HepG2 (cell line): Measurements from ENCODE around the gene NUTF2. TPM values are rescaled to one million over a fixed set of nuclear protein-coding genes. Genes with fewer than 3 reads are reported as not detected.

Experiments used
- BCL6 ChIP-seq: IDR thresholded peaks from 2 replicates; pipeline ENCODE4 v1.6.1; 2016; ENCODE audit warnings: missing genetic modification reagents, missing compliant biosample characterization
- DMAP1 ChIP-seq: IDR thresholded peaks from 2 replicates; pipeline ENCODE4 v1.6.1; 2016
- HES4 ChIP-seq: sonication (generic); formaldehyde crosslinking; IDR thresholded peaks from 2 replicates; pipeline ENCODE4 v1.9.0; 2021; ENCODE audit warnings: mild to moderate bottlenecking, missing genetic modification reagents, borderline replicate concordance
- HNF4G ChIP-seq, 2 experiments: sonication (generic) in 1 of 2; formaldehyde crosslinking in 1 of 2; IDR thresholded peaks; 2 replicates each; pipeline versions ENCODE4 v1.4.0 to v1.6.1; 2011 to 2020; ENCODE audit warnings: borderline replicate concordance in 2 of 2, low read depth in 2 of 2, mild to moderate bottlenecking in 2 of 2, low read length in 1 of 2, missing genetic modification reagents in 1 of 2, moderate library complexity in 1 of 2
- NR2F1 ChIP-seq, 2 experiments: fragments of 450-650 bp in 1 of 2; formaldehyde crosslinking in 1 of 2; IDR thresholded peaks; 2 replicates each; pipeline versions ENCODE4 v1.5.0 to v1.6.1; 2016 to 2020; ENCODE audit warnings: mild to moderate bottlenecking in 1 of 2, missing compliant biosample characterization in 1 of 2, missing genetic modification reagents in 1 of 2, moderate library complexity in 1 of 2
- RFXANK ChIP-seq: IDR thresholded peaks from 2 replicates; pipeline ENCODE4 v1.6.1; 2016
- ZBTB3 ChIP-seq: sonication (generic); formaldehyde crosslinking; IDR thresholded peaks from 2 replicates; pipeline ENCODE4 v1.4.0; 2020; ENCODE audit warnings: low read depth, mild to moderate bottlenecking, moderate library complexity, missing genetic modification reagents, borderline replicate concordance
- ZFP1 ChIP-seq: IDR thresholded peaks from 2 replicates; pipeline ENCODE4 v1.6.1; 2016
- ZNF180 ChIP-seq: sonication (generic); formaldehyde crosslinking; IDR thresholded peaks from 2 replicates; pipeline ENCODE4 v1.4.0; 2020; ENCODE audit warnings: low read depth, missing genetic modification reagents, borderline replicate concordance
- ZNF232 ChIP-seq: sonication (generic); formaldehyde crosslinking; IDR thresholded peaks from 2 replicates; pipeline ENCODE4 v1.4.0; 2020; ENCODE audit warnings: missing genetic modification reagents, borderline replicate concordance
- ZNF274 ChIP-seq: sonication (generic); formaldehyde crosslinking; IDR thresholded peaks from 2 replicates; pipeline ENCODE4 v1.5.1; 2020; ENCODE audit warnings: mild to moderate bottlenecking, missing genetic modification reagents
- ZNF558 ChIP-seq: sonication (generic); formaldehyde crosslinking; IDR thresholded peaks from 2 replicates; pipeline ENCODE4 v1.9.0; 2022; ENCODE audit warnings: mild to moderate bottlenecking, missing genetic modification reagents, borderline replicate concordance
- ZNF562 ChIP-seq: sonication (generic); formaldehyde crosslinking; IDR thresholded peaks from 2 replicates; pipeline ENCODE4 v1.8.0; 2022; ENCODE audit warnings: missing genetic modification reagents, borderline replicate concordance
- ZNF678 ChIP-seq: sonication (generic); formaldehyde crosslinking; IDR thresholded peaks from 2 replicates; pipeline ENCODE4 v1.4.0; 2020; ENCODE audit warnings: mild to moderate bottlenecking, missing genetic modification reagents
- polyA plus RNA-seq, 8 experiments: library from polyadenylated mRNA; depleted of rRNA in 3 of 8; stranded (reverse) in 7 of 8; unstranded in 1 of 8; fragments of >200 nt; fragmentation: Illumina TruSeq in 4 of 8; extraction: Trizol in 4 of 8; gene quantifications; 2 replicates each; pipeline versions ENCODE4 v1.2.1 to v1.2.3, GENCODE V29; 2011 to 2016; ENCODE audit warnings: low read depth in 4 of 8, missing spikeins in 1 of 8, mixed read lengths in 1 of 8; ENCODE audit not compliant: insufficient read depth in 1 of 8
- total RNA-seq, 5 experiments: library from RNA; depleted of rRNA; stranded (reverse); fragments of >200 nt; fragmentation: Illumina TruSeq; extraction: Trizol; gene quantifications; 2 replicates each; pipeline ENCODE4 v1.2.3, GENCODE V29; 2016; ENCODE audit warnings: low read depth in 1 of 5
- TF ChIP-seq, protein P1 (sequence below): sonication (generic); formaldehyde crosslinking; IDR thresholded peaks from 2 replicates; pipeline ENCODE4 v1.5.0; 2020; ENCODE audit warnings: mild to moderate bottlenecking, missing genetic modification reagents, borderline replicate concordance
- TF ChIP-seq, protein P2 (sequence below): sonication (generic); formaldehyde crosslinking; IDR thresholded peaks from 2 replicates; pipeline ENCODE4 v1.8.0; 2022; ENCODE audit warnings: missing genetic modification reagents, low read depth, mild to moderate bottlenecking, borderline replicate concordance
- TF ChIP-seq, protein P3 (sequence below), 2 experiments: sonication (generic) in 1 of 2; formaldehyde crosslinking in 1 of 2; IDR thresholded peaks; 2 replicates each; pipeline versions ENCODE4 v1.4.0 to v1.6.1; 2016 to 2020; ENCODE audit warnings: borderline replicate concordance in 1 of 2, low read depth in 1 of 2, mild to moderate bottlenecking in 1 of 2, missing genetic modification reagents in 1 of 2
- TF ChIP-seq, protein P4 (sequence below): IDR thresholded peaks from 2 replicates; pipeline ENCODE4 v1.6.1; 2016; ENCODE audit warnings: missing compliant biosample characterization, missing genetic modification reagents, borderline replicate concordance

Gene NUTF2
- total and polyA plus RNA-seq, 2 of the 13 experiments (the other 11 are each of a cell fraction or from before 2014, with no cell fraction given): 168 to 214 TPM

DNA sequence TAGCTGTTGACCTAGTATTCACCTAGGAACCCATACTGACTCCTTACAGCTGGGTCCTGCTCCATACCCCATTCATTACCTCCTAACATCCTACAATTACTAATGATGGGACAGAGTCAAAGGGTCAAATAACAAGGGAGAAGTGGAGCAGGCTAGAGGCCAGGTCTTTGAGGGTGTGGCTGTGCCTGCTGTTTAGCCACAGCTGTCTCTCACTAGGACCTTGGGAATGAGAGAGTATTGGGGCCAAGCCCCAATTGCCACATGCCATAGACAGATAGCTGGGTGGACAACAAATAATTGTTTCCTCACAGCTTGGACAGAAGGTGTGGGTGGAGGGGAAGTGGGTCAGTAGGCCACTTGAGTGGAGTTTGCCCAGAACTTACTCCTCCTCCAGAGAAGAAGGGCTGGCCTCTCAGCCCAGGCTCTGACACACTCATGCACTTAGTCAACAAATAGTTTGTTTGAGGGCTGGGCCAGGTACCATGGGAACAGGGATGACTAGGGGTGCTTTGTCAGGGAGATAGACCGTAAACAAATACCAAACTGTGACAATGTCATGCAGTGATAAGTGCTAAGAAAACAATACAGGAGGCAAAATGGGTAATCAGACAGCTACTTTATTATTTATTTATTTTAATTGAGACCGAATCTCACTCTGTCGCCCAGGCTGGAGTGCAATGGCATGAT lies 11.0 kb downstream of the NUTF2 start (continued):
- TF ChIP-seq, protein P1, sequence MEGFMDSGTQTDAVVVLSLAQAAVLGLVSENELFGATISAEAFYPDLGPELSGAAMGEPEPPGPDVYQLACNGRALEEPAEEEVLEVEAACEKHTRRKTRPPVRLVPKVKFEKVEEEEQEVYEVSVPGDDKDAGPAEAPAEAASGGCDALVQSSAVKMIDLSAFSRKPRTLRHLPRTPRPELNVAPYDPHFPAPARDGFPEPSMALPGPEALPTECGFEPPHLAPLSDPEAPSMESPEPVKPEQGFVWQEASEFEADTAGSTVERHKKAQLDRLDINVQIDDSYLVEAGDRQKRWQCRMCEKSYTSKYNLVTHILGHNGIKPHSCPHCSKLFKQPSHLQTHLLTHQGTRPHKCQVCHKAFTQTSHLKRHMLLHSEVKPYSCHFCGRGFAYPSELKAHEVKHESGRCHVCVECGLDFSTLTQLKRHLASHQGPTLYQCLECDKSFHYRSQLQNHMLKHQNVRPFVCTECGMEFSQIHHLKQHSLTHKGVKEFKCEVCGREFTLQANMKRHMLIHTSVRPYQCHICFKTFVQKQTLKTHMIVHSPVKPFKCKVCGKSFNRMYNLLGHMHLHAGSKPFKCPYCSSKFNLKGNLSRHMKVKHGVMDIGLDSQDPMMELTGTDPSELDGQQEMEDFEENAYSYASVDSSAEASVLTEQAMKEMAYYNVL (CRISPR knock-in tag): 0 out of 2 replicates have a peak, but pooled peaks have one; percentile 32
- TF ChIP-seq RFXANK (CRISPR knock-in tag) (no peak), ZNF558 (no peak), BCL6 (CRISPR knock-in tag) (no peak; the same call in 1 of the 2 replicates), ZNF232 (CRISPR knock-in tag) (no peak), ZNF678 (no peak), ZNF180 (CRISPR knock-in tag) (no peak), DMAP1 (CRISPR knock-in tag) (peak; percentile 29; the same call in 1 of the 2 replicates), ZNF274 (CRISPR knock-in tag) (no peak), NR2F1 (CRISPR knock-in tag; IDR thresholded peaks at IDR 0.05) (peak; percentile 22 to 73; a peak in 2 of 4 replicates), ZNF562 (CRISPR knock-in tag) (no peak), ZFP1 (no peak), HES4 (CRISPR knock-in tag) (no peak), HNF4G (IDR thresholded peaks at IDR 0.05; ENCODE audit: borderline replicate concordance, low read depth, low read length) (peak; percentile 54; the same call in 1 of the 2 replicates), HNF4G (CRISPR knock-in tag; IDR thresholded peaks at IDR 0.05; ENCODE audit: borderline replicate concordance, low read depth) (no peak), ZBTB3 (CRISPR knock-in tag) (no peak)
- TF ChIP-seq, protein P2, sequence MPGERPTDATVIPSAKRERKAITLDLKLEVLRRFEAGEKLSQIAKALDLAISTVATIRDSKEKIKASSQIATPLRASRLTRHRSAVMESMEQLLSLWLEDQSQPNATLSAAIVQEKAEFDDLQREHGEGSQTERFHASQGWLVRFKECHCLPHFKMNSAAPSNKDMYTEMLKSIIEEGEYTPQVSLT (CRISPR knock-in tag): no peak
- TF ChIP-seq, protein P3, sequence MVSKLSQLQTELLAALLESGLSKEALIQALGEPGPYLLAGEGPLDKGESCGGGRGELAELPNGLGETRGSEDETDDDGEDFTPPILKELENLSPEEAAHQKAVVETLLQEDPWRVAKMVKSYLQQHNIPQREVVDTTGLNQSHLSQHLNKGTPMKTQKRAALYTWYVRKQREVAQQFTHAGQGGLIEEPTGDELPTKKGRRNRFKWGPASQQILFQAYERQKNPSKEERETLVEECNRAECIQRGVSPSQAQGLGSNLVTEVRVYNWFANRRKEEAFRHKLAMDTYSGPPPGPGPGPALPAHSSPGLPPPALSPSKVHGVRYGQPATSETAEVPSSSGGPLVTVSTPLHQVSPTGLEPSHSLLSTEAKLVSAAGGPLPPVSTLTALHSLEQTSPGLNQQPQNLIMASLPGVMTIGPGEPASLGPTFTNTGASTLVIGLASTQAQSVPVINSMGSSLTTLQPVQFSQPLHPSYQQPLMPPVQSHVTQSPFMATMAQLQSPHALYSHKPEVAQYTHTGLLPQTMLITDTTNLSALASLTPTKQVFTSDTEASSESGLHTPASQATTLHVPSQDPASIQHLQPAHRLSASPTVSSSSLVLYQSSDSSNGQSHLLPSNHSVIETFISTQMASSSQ (IDR thresholded peaks at IDR 0.05; ENCODE audit: low read depth): no peak
- TF ChIP-seq, protein P3 (CRISPR knock-in tag; IDR thresholded peaks at IDR 0.05; ENCODE audit: borderline replicate concordance): no peak
- TF ChIP-seq, protein P4, sequence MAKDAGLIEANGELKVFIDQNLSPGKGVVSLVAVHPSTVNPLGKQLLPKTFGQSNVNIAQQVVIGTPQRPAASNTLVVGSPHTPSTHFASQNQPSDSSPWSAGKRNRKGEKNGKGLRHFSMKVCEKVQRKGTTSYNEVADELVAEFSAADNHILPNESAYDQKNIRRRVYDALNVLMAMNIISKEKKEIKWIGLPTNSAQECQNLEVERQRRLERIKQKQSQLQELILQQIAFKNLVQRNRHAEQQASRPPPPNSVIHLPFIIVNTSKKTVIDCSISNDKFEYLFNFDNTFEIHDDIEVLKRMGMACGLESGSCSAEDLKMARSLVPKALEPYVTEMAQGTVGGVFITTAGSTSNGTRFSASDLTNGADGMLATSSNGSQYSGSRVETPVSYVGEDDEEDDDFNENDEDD (CRISPR knock-in tag): no peak
